ENCODE data around the gene KIF23. TPM values are rescaled to one million over a fixed set of nuclear protein-coding genes. Genes with fewer than 3 reads are reported as not detected.

The KIF23 gene
- total RNA-seq, 1 experiment from 2014 or later: 87.8 TPM

GRCh38 chr15:69424748-69425413, 10.7 kb downstream of the KIF23 start:
- Mint-ChIP-seq H3K27me3 (ENCODE audit: low read depth) (no peaks in the 10 kb centered on the region), H3K4me3 (no peak overlapping the region), H3K36me3 (peaks cover 82% of the 10 kb centered on the region), H3K4me1 (no peaks in the 10 kb centered on the region), H3K9me3 (no peaks in the 10 kb centered on the region), H3K27ac (no peak overlapping the region)
- ATAC-seq: no peak
- DNase-seq (ENCODE audit: low spot score): no peak
- TF ChIP-seq FOXP1 (CRISPR knock-in tag; IDR thresholded peaks at IDR 0.05; ENCODE audit: borderline replicate concordance): no peak
- no peak for TF ChIP-seq TCF7 (CRISPR knock-in tag; IDR thresholded peaks at IDR 0.05; ENCODE audit: low read depth)
- TF ChIP-seq E2F5 (CRISPR knock-in tag; IDR thresholded peaks at IDR 0.05): no peak
- TF ChIP-seq ZNF425 (CRISPR knock-in tag; conservative IDR thresholded peaks at IDR 0.05): no peak
- TF ChIP-seq TEAD1 (CRISPR knock-in tag; IDR thresholded peaks at IDR 0.05): no peak
- no peak for TF ChIP-seq NFATC4 (CRISPR knock-in tag; IDR thresholded peaks at IDR 0.05)
- no peak for TF ChIP-seq PREB (CRISPR knock-in tag; IDR thresholded peaks at IDR 0.05; ENCODE audit: borderline replicate concordance)
- ChIA-PET CTCF (no interaction called here), POLR2A (no interaction called here)

- no peak for TF ChIP-seq IRF1 (CRISPR knock-in tag; IDR thresholded peaks at IDR 0.05)
- no peak overlapping the region for H3K27ac Mint-ChIP-seq
- H3K4me1 Mint-ChIP-seq: no peaks in the 10 kb centered on the region
- H3K36me3 Mint-ChIP-seq: peaks cover 82% of the 10 kb centered on the region
- POLR2A ChIA-PET: no interaction called here
- no peaks in the 10 kb centered on the region for H3K27me3 Mint-ChIP-seq (ENCODE audit: low read depth)
- DNase-seq (ENCODE audit: low spot score) (no peak), ATAC-seq (no peak)
- CTCF ChIA-PET: no interaction called here
- H3K4me3 Mint-ChIP-seq: no peak overlapping the region
- H3K9me3 Mint-ChIP-seq: no peaks in the 10 kb centered on the region
Measured at GRCh38 chr15:69433831-69434230, 19.7 kb downstream of the KIF23 start.

- POLR2A ChIA-PET: interaction anchor here (0.7 kb wide), 1 partner anchor 42 kb away, joined by 3 read pairs; no protein-coding TSS in a partner anchor
- Mint-ChIP-seq H3K4me3 (no peak overlapping the region), H3K27me3 (ENCODE audit: low read depth) (no peaks in the 10 kb centered on the region), H3K9me3 (no peaks in the 10 kb centered on the region), H3K27ac (no peak overlapping the region; the same call in 1 of the 2 replicates), H3K36me3 (peaks cover 82% of the 10 kb centered on the region), H3K4me1 (no peaks in the 10 kb centered on the region)
- TF ChIP-seq AFF4 (CRISPR knock-in tag; IDR thresholded peaks at IDR 0.05; ENCODE audit: borderline replicate concordance) (no peak), CBFB (CRISPR knock-in tag; IDR thresholded peaks at IDR 0.05; ENCODE audit: low read depth) (no peak), HMGA2 (CRISPR knock-in tag; IDR thresholded peaks at IDR 0.05) (no peak), SP1 (CRISPR knock-in tag; conservative IDR thresholded peaks at IDR 0.05) (no peak), ZMAT4 (CRISPR knock-in tag; IDR thresholded peaks at IDR 0.05) (no peak), ZNF281 (CRISPR knock-in tag; IDR thresholded peaks at IDR 0.05) (no peak), ZNF425 (CRISPR knock-in tag; conservative IDR thresholded peaks at IDR 0.05) (no peak)
- ATAC-seq: no peak
- CTCF ChIA-PET: no interaction called here
- DNase-seq (ENCODE audit: low spot score): no peak
Measured at GRCh38 chr15:69434238-69434637, 20.1 kb downstream of the KIF23 start.
